ENCODE results near the gene KAT6B.
"Not testable (repeated sequence)": the region's sequence is repeated elsewhere in the genome, so short reads cannot be mapped to it uniquely, and the experiment has no call there.

KAT6B gene

DNA sequence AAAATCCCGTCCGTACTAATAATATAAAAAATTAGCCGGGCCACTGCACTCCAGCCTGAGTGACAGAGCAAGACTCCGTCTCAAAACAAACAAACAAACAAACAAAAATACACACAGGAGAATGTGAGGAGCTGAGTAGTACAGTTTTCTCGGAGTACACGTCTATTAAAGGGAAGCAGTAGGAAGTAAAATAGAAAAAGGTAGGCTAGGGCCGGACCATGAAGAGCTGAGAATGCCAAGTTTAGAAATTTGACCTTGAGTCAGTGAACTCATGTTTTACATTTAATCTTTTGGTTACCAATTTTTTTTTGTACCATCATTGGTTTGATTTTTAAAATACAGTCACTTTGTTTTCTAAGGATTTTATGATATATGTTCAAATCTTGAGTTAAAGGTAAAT, 64.1 kb downstream of the KAT6B start:
- TF ChIP-seq, protein P1, sequence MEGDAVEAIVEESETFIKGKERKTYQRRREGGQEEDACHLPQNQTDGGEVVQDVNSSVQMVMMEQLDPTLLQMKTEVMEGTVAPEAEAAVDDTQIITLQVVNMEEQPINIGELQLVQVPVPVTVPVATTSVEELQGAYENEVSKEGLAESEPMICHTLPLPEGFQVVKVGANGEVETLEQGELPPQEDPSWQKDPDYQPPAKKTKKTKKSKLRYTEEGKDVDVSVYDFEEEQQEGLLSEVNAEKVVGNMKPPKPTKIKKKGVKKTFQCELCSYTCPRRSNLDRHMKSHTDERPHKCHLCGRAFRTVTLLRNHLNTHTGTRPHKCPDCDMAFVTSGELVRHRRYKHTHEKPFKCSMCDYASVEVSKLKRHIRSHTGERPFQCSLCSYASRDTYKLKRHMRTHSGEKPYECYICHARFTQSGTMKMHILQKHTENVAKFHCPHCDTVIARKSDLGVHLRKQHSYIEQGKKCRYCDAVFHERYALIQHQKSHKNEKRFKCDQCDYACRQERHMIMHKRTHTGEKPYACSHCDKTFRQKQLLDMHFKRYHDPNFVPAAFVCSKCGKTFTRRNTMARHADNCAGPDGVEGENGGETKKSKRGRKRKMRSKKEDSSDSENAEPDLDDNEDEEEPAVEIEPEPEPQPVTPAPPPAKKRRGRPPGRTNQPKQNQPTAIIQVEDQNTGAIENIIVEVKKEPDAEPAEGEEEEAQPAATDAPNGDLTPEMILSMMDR (IDR thresholded peaks at IDR 0.05; ENCODE audit: low read depth, low read length, missing control alignments): no peak
- no peak for DNase-seq (ENCODE audit: extremely low read depth, low read depth)
- no peak overlapping the region for H3K4me3 ChIP-seq (replicated peaks; ENCODE audit: low read depth, low read length)

DNA sequence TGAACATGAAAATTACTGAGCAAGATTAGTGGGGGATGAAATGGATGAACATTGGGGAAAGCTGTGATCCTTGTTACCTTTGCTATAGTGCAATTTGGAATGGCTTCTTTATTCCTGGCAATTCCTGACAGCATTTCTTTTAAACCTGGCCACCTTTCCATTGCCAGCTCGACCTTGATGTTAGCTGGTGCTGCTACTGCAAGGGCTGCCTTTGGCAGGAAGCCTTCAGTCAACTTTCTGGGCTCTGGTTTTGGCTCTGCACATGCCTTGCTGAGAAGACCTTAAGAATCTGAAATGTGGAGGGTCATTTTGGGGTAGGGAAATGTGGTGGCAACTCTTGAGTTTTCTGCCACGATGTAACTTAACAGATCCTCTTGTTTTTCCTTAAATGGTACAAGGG, 64.7 kb downstream of the KAT6B start:
- H3K4me3 ChIP-seq (replicated peaks; ENCODE audit: low read depth, low read length): no peak overlapping the region
- DNase-seq (ENCODE audit: extremely low read depth, low read depth): no peak
- TF ChIP-seq, protein P1 (IDR thresholded peaks at IDR 0.05; ENCODE audit: low read depth, low read length, missing control alignments): no peak

DNA sequence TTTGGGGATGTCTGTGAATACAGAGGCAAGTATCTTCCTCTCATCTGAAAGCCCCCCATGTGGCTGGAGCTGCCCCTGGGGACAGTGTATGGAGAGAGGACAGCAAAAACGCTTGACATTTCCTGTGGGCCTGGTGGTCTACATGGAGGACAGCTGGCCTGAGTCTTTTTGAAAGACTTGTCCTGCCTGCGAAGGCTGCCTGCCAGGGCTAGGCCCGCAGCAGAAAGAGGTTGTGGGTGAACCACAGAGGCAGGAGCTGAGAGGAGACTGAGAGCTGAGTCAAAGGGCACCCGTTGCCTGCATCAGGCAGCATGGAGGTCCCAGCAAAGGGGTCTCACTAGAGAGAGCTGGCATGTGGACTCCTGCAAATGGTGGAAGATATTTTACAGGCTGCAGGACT, 66.4 kb downstream of the KAT6B start:
- H3K4me3 ChIP-seq (replicated peaks; ENCODE audit: low read depth, low read length): no peak overlapping the region
- no peak for DNase-seq (ENCODE audit: extremely low read depth, low read depth)
- TF ChIP-seq, protein P1 (IDR thresholded peaks at IDR 0.05; ENCODE audit: low read depth, low read length, missing control alignments): no peak

DNA sequence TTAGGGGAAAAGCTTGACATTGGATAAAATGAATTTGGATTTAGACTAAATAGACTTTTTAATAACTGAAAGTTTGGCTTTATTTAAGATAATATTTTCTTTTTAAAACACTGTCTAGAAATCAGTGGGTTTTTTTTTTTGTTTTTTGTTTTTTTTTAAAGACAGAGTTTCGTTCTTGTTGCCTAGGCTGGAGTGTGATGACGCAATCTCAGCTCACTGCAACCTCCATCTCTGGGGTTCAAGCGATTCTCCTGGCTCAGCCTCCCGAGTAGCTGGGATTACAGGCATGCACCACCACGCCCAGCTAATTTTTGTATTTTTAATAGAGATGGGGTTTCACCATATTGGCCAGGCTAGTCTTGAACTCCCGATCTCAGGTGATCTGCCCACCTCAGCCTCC, 66.9 kb downstream of the KAT6B start:
- H3K4me3 ChIP-seq (replicated peaks; ENCODE audit: low read depth, low read length): not testable (repeated sequence)

DNA sequence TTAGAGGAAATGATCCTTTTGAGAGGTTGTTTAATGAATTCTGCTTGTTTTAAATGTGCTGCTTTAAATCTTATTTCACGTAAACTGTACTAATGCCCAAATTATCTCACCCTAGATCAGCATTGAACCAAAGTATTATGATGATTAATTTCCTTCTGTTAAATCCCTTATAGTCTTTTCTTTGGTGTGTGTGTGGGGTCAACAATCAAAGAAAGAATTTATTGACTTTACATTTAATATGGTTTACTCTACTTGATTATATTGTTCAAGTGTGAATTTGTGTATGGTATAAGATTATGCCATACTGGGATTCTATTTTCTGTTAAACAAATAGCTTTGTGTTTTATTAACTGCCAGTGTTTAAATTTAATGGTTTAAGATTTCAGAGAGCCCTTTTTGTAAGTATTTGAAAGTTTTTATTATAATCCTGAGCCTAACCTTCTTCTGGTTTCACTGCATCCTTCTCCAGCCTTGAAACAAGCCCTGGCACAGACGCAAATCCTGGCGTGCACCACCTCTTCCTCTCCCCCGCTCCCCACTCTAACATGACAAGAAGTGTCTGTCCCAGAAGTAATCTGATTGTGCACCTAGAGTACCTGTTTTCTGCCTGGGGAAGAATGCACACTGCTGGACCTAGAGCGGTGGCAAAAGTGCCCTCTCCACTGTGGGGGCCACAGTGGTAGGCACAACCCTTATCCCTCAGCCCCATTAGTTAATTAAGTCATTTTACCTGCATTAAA, 70.6 kb downstream of the KAT6B start:
- H3K4me3 ChIP-seq (replicated peaks; ENCODE audit: low read depth, low read length): no peak overlapping the region
- no peak for DNase-seq (ENCODE audit: extremely low read depth, low read depth)
- TF ChIP-seq, protein P1 (IDR thresholded peaks at IDR 0.05; ENCODE audit: low read depth, low read length, missing control alignments): no peak

More for the DNA sequence above, 66.9 kb downstream of the KAT6B start:
- not testable (repeated sequence) for DNase-seq (ENCODE audit: extremely low read depth, low read depth)

DNA sequence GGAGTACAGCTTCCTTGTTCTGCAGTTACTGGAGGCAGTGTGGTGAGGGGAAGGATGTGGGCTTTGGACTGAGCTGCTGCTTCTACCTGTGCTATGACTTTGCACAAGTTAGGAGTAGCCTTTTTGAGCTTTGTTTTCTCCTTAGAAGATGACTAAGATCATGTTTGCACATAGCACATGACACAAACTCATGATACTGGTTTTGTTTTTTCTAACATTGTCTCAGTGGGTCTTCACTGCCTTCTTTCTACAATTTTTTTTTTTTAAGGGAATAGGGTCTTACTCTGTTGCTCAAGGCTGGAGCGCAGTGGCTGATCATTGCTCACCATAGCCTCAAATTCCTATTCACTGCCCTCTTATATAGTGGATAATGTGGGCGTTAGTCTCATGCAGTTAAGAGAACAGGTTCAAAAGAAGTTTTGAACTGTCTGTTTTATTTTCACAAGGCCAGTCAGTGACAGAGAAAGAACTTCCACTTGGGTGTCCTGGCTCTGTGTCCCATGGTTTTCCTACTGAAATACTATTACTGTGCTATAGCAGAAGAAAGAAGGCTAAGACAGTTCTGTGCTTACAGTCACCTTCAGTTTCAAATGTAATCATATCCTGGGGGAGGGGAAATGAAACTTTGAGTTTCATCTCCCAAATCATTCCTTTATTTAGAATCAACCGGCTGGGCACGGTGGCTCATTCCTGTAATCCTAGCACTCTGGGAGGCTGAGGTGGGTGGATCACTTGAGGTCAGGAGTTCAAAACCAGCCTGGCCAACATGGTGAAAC, 72.0 kb downstream of the KAT6B start:
- TF ChIP-seq, protein P1 (IDR thresholded peaks at IDR 0.05; ENCODE audit: low read depth, low read length, missing control alignments): no peak
- no peak overlapping the region for H3K4me3 ChIP-seq (replicated peaks; ENCODE audit: low read depth, low read length)
- no peak for DNase-seq (ENCODE audit: extremely low read depth, low read depth)

DNA sequence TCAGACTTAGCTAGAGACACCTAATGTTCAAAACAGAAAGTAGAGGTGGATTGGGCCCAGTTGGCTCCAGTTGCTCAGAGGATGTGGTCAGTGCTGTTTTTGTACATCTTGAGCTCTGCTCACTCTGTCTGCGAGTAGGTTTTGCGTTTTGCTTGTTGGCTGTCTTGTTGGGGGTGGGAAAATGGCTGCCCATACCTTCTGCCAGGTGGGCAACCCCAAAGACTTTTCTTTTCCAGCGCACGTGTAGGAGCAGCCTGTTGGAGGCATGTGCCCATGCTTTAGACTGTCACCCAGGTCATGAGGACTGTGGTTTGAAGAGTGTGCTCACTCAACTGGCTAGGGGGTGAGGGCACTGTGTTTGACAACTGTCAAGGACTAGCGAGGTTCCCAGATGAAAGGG, 73.9 kb downstream of the KAT6B start:
- H3K4me3 ChIP-seq (replicated peaks; ENCODE audit: low read depth, low read length): no peak overlapping the region
- TF ChIP-seq, protein P1 (IDR thresholded peaks at IDR 0.05; ENCODE audit: low read depth, low read length, missing control alignments): no peak
- no peak for DNase-seq (ENCODE audit: extremely low read depth, low read depth)
